Activated gamma-delta T cell treated with Interleukin-2 at 50 U/mL for 16 hours (primary cell): ENCODE results near the gene FOSL2.

Experiments
- DNase-seq: peaks from one replicate; pipeline ENCODE4 v3.0.0-alpha.2; 2020

FOSL2 gene

GRCh38 chr2:28375742-28376631, 16.7 kb upstream of the FOSL2 start:
- DNase-seq, result no peak

DNA sequence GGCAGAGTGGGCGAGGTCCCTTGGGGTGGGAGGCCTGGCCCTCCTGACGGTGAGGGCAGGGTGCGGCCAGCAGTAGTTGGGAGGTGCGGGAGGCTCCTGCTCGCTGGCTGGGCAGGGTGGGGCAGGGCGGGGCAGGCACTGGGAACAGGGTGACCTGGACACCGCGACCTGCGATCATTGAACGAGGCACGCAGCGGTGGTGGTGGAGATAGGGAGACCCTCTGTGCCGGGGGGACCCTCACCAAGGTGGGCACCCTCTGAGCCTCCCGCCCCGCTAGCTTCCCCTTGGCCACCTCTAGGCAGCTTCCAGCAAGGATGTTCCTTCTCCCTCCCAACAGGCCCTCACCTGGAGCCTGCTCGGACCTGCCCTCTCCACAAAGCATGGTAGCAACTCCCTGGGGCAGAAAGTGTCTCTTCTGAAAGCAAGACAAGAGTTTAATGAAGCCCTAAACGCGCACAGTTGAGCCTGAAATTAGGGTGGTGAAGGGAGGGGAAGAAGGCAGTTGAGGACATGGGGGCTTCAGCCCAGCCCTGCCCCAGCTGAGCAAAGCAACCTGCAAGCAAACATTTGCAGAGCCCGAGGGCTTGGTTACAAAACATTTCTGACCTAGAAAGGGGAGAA, 15.4 kb upstream of the FOSL2 start:
- DNase-seq, result no peak

- DNase-seq, result no peak
These were observed 14.5 kb upstream of the FOSL2 start for GRCh38 chr2:28377984-28378678.

GRCh38 chr2:28378679-28379584, 13.7 kb upstream of the FOSL2 start:
- no peak for DNase-seq

DNA sequence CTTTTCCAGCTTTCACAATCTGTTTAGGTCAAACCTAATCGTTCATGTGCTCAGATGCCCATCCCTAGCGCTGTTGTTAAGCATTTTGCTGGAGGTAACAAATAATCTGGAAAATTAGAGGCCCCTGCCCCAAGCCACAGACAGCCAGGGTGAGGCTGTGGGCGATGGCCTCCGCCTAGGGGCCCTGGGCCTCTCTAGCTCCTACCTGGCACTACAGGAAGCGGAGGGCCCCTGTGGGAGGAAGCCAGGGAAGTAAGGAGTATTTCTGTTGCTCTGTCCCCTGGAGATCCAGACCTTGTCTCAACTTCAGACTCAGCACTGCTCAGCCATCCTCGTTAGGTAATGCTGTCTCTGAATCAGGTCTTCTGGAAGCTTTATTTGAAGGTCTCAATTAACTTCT, 12.4 kb upstream of the FOSL2 start:
- no peak for DNase-seq

GRCh38 chr2:28381225-28382180, 11.2 kb upstream of the FOSL2 start:
- DNase-seq, result no peak

DNA sequence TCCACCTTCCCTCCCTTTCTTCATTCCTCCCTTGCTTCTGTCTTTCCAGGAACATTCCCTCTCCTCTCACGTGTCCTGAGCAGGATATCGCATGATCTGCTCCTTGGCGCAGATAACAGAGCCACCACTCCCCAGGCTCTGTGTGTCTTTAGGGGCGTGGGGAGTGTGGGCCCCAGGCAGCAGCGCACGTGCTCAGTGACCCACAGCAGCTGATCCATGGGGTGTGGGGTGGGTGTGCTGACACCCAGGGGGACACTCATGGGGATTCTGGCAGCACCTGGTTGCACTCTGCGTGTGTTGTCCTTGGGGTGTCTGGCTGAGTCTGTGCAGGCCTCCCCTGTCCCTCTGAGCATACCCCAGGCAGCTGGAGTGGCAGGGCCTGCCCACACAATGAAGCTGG, 9.9 kb upstream of the FOSL2 start:
- no peak for DNase-seq

DNA sequence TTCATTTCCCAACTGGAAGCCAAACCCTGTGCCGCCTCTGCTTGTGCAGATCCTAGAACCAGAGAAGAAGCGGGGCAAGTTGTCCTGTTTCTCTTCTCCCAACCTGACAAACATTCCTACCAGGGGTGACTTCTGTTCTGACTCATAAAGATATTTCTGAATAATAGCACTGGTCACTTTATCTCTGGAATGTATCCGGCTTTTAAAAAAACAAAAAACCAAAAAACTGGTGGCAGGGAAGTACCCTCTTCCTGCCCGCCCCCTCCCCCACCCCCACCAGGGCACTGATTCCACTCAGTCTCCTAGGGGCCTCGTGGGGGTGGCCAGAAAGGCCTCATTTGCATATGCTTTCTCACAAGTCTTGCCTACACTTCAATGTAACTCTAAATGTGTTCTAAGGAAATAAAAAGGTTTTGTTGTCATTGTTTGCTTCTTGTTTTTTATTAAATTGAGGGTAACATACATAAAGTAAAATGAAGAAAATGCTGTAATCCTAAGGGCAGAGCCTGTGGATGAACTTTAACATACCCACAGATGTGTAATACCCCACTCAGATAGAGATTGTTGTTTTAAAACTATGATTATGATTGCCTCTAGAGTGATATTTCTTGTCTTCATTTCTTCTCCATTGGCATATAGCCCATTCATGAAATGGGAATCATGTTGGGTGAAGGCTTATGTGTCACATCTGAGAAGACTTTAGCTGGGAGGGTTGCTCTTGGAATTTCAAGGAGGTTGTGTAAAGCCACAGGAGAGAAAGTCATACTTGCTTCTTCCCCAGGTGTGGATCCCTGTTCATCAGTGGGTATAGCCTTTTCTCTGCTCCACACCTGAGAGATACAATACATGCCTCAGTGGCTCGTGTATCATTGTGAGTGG, 5.3 kb upstream of the FOSL2 start:
- DNase-seq, result no peak

- no peak for DNase-seq
These were observed 3.0 kb upstream of the FOSL2 start for GRCh38 chr2:28389399-28390240.

GRCh38 chr2:28390241-28390745, 2.4 kb upstream of the FOSL2 start:
- DNase-seq, result peak; percentile 71

DNA sequence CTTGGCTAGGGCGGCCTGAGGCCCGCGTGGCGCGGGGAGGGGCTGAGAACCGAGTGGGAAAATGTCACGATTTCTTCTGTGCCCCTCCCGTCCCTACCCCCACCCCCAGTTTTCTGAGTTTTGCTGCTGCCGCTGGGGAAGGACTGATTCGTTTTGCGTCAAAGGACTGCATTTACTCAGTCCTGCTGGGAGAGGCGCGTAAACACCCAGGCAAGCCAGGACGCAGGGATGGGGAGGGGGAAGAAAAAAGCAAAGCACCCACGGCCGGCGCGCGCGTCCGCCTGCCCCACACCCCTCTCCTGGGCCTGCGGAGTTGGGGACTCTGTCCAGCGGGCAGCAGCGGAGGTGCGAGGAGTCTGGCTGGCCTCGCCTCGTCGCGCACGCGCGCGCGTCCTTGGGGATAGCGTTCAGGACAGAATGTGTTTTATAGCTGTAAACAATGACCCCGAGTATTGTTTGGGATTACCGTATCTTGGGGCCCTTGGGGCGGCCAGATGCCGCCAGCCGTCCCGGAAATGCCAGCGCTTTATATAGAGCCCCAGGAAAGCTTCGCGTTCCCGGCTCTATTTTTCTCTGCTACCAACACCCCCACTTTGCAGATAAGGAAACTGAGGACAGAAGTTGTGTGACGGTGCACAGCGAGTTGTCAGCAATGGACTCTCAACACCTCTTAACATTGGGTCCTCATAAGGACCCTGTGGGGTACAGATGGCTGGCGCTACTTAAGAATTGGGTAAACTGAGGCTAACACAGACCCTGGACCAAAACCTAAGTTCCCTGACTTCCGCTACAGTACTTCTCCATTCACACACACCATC, 1.7 kb upstream of the FOSL2 start:
- no peak for DNase-seq

DNA sequence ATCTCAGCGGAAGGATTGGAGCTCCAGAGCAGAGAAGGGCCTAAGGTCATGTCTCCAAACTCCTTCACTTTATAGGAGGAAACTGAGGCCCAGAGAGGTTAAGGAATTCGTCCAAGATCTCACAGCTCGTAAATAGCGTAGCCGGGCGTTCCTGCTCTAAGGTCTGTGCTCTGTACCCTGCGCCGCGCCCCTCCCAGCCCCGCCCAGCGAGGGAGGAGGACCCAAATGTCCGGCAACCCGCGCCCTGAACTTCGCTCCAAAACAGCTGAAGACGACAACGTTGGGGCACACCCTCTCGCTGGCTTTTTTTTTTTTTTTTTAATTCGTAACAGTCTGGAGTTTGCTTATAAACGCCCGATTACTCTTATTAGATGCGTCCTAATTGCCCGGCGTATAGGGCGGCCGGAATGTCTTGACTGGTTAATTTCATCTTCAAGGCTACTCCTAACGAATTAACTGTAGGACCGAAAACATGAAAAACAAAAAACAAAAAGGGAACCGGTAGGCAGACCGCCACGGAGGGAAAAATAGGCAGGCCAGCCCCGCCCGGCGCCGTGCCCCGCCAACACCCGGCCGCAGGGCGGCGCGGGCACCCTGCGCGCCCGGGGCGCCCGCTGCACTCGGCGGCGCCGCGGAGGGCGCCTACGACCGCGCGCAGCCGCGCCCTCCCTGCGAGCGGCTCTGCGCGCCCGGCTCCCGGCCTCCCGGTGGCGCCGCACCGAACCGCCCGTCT, 928 bp upstream of the FOSL2 start:
- DNase-seq, result peak; percentile 50

DNA sequence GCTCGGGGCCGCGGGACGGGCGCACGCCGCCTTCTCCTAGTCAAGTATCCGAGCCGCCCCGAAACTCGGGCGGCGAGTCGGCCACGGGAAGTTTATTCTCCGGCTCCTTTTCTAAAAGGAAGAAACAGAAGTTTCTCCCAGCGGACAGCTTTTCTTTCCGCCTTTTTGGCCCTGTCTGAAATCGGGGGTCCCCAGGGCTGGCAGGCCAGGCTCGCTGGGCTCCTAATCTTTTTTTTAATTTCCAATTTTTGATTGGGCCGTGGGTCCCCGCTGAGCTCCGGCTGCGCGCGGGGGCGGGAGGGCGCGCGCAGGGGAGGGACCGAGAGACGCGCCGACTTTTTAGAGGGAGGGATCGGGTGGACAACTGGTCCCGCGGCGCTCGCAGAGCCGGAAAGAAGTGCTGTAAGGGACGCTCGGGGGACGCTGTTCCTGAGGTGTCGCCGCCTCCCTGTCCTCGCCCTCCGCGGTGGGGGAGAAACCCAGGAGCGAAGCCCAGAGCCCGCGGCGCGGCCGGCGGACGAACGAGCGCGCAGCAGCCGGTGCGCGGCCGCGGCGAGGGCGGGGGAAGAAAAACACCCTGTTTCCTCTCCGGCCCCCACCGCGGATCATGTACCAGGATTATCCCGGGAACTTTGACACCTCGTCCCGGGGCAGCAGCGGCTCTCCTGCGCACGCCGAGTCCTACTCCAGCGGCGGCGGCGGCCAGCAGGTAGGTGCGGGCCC, 617 bp downstream of the FOSL2 start:
- peak; percentile 40 for DNase-seq

DNA sequence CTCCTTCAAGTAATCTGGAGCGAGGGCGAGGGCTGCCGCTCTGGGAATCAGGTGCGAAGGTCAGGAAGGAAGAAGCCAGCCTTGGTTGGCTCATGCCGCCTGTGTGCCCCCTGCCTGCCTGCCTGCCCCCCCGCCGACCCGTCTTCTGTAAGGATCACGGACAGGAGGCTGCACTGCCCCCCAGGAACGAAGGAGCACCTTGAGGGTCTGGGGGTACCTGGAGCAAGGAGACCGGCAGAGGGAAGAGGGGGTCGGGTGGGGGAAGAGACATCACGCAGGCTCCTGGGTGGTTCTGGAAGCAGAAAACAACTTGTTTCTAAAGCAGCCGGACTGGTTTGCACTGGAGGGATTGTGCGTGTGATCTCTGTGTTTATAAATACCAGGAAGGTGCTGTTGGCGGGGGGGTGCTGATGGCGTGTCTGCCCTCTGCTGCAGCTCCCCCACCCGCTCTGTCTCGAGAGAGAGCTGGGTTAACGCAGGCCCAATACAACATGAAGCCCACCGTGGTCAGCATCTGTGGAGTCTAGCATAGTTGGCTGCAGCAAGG, 1.7 kb downstream of the FOSL2 start:
- DNase-seq, result peak; percentile 36

DNA sequence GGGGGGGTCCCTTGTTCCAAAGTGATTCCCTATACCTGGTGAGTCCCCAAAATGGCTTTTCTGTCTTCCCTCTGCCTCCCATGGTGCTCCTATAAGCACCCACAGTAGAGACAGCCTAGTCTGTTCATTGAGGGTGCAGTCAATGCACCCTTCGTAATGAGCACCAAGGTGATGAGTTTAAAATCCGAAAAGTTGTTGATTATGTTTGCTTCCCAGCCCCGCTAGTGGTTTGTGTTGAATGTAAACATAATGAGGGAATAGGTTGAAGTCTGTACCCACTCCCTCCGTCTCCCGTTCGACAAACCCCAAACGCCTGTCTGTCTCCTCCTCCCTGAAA, 2.3 kb downstream of the FOSL2 start:
- DNase-seq, result no peak

DNA sequence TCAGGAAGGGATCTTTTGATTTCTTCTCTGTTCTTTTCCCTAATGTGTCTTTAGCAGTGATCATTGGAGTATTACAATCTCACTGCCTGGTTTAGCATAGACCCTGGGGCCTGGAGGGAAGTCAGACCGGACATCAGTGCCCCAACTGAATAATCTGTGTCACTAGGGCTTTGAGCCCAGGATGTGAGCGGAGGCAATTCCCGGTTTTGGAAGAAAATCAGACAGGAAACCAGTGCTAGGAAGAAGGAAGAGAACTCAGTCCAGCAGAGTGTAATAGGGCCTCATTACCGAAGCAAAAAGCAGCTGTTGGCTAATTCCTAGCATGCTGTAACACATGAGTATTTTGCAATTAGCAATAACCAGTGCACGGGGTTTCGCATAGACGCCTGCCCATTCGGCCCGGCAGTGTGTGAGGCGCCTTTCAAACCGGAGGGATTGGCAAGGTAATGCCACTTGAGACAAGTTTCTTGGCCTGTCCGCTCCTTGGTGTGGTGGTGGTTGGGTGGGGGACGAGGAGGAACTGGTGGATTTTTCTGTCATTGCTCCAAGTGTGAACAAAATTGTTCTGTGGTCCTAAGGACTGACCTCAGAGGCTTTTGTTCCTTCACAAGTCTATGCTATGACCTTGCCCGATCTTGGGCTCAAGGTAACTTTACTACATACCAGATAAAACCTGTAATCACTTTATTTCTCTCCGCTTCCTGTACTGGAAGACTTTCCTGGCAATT, 2.8 kb downstream of the FOSL2 start:
- DNase-seq, result no peak
